ENCODE data around the gene RXRA.

RXRA gene

DNA sequence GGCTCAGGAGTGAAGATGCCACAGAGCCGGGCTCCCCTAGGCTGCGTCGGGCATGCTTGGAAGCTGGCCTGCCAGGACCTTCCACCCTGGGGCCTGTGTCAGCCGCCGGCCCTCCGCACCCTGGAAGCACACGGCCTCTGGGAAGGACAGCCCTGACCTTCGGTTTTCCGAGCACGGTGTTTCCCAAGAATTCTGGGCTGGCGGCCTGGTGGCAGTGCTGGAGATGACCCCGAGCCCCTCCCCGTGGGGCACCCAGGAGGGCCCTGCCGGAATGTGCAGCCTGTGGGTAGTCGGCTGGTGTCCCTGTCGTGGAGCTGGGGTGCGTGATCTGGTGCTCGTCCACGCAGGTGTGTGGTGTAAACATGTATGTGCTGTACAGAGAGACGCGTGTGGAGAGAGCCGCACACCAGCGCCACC lies 113.1 kb downstream of the RXRA start:
- Histone ChIP-seq H3K4me3 (ENCODE audit: low read length in 2 of 2) (no peak overlapping the region), H3K9ac (ENCODE audit: low read length in 2 of 2) (no peak overlapping the region), H3K27ac (ENCODE audit: low read length) (no peak overlapping the region), H3K27me3 (ENCODE audit: control insufficient read depth in 1 of 2, insufficient read depth in 2 of 2, low read length in 2 of 2) (peaks cover 2 to 12% of the 10 kb centered on the region in 2 donors), H3K36me3 (ENCODE audit: control insufficient read depth in 2 of 2, insufficient read depth in 2 of 2, low read length in 2 of 2) (peaks cover 5 to 7% of the 10 kb centered on the region in 2 donors), H3K4me1 (ENCODE audit: control insufficient read depth, insufficient read depth, low read length) (peaks cover 72% of the 10 kb centered on the region), H3K9me3 (ENCODE audit: control insufficient read depth in 2 of 2, low read length in 2 of 2) (no peaks in the 10 kb centered on the region)

DNA sequence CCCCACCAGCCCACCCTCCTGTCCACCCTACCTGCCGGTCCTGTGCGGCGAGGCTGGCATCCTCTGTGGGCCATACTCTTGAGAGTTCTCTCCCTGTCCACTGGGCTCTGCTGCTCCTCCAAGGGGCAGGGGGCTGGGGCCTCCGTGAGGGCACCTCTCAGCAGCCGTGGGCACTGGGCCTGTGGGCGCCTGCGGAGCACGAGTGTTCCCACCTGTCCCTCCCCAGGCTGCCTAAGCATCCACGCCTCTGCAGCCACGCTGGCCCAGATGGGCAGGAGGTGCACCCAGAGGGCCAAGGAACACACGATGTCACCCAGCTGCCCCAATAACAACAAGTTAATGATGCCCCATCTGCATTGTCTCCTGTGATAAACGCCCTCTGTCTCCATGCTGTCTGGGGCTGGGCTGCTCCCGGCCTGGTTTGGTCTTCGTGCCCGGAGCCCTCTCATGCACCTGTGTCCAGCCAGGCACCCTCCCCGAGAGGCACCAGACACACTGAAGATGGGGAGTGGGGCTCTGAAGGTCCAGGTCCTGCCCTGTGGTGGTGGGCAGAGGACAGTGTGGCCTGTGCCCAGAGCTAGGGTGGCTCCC lies 114.5 kb downstream of the RXRA start:
- H3K4me3 ChIP-seq (ENCODE audit: low read length in 2 of 2) = no peak overlapping the region
- no peak overlapping the region for H3K9ac ChIP-seq (ENCODE audit: low read length in 2 of 2)
- H3K36me3 ChIP-seq (ENCODE audit: control insufficient read depth in 2 of 2, insufficient read depth in 2 of 2, low read length in 2 of 2) = peaks cover 5% of the 10 kb centered on the region in 2 donors
- H3K27me3 ChIP-seq (ENCODE audit: control insufficient read depth in 1 of 2, insufficient read depth in 2 of 2, low read length in 2 of 2) = peaks cover 2 to 12% of the 10 kb centered on the region in 2 donors
- no peaks in the 10 kb centered on the region for H3K9me3 ChIP-seq (ENCODE audit: control insufficient read depth in 2 of 2, low read length in 2 of 2)
- no peak overlapping the region for H3K27ac ChIP-seq (ENCODE audit: low read length)
- H3K4me1 ChIP-seq (ENCODE audit: control insufficient read depth, insufficient read depth, low read length) = peaks cover 61% of the 10 kb centered on the region

DNA sequence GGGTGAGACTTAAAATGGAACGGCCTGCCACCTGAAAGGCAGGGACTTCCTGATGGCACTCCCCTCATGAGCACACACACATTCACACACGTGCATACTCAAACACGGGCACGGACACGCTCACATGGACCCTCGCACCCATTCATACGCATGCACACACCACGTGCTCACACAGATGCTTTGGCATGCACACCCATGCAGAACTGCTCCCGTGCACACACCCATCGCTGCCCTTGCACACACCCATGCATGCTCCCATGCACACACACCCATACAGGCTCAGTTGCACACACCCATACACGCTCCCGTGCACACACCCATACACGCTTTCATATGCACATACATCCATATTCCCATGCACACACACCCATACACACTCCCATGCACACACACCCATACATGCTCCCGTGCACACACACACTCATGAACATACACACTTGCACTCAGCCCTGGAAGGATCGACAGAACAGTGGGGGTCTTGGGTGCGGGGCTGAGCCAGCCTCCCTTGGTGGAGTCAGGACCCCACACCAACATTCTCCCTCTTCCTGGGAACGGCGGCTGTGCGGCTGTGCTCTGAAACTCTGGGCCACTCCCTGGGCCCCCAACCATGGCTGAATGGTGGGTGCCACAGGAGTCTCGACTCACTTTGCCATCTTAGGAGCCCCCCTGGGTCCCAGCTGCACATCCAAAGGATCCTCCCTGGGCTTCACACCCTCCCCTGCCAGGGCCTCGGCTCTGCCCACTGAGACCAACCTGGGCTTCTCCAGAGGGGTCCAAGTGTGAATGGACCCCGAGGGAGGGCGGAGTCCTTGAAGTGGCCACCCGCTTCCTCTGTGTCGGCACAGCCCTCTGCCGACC lies 115.2 kb downstream of the RXRA start:
- H3K4me1 ChIP-seq (ENCODE audit: control insufficient read depth, insufficient read depth, low read length) = peaks cover 54% of the 10 kb centered on the region
- H3K27me3 ChIP-seq (ENCODE audit: control insufficient read depth in 1 of 2, insufficient read depth in 2 of 2, low read length in 2 of 2) = peaks cover 2 to 12% of the 10 kb centered on the region in 2 donors
- no peaks in the 10 kb centered on the region for H3K9me3 ChIP-seq (ENCODE audit: control insufficient read depth in 2 of 2, low read length in 2 of 2)
- peaks cover 2 to 4% of the 10 kb centered on the region in 2 donors for H3K36me3 ChIP-seq (ENCODE audit: control insufficient read depth in 2 of 2, insufficient read depth in 2 of 2, low read length in 2 of 2)
- H3K27ac ChIP-seq (ENCODE audit: low read length) = no peak overlapping the region
- H3K4me3 ChIP-seq (ENCODE audit: low read length in 2 of 2) = no peak overlapping the region
- H3K9ac ChIP-seq (ENCODE audit: low read length in 2 of 2) = no peak overlapping the region

DNA sequence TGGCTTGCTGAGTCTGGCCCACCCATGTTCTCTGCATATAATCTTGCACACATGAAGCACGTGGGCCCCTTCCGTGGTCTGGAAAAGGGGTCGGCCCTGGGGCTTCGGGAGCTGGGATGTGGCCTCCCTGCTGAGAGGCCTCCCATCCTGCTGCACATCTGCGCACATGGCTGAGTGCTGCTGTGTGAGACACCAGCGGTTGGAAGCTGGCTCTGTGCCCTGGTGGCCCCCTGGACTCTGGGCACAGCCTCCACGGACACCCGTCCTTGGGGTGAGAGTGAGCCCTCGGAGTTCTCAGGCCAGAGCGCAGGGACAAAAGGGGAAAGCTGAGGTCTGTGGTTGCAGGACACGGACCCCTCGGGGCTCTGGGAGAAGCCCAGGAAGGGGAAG lies 115.8 kb downstream of the RXRA start:
- H3K9ac ChIP-seq (ENCODE audit: low read length in 2 of 2) = no peak overlapping the region
- H3K9me3 ChIP-seq (ENCODE audit: control insufficient read depth in 2 of 2, low read length in 2 of 2) = no peaks in the 10 kb centered on the region
- peaks cover 2 to 12% of the 10 kb centered on the region in 2 donors for H3K27me3 ChIP-seq (ENCODE audit: control insufficient read depth in 1 of 2, insufficient read depth in 2 of 2, low read length in 2 of 2)
- no peak overlapping the region for H3K27ac ChIP-seq (ENCODE audit: low read length)
- peaks cover 48% of the 10 kb centered on the region for H3K4me1 ChIP-seq (ENCODE audit: control insufficient read depth, insufficient read depth, low read length)
- no peaks in the 10 kb centered on the region for H3K36me3 ChIP-seq (ENCODE audit: control insufficient read depth in 2 of 2, insufficient read depth in 2 of 2, low read length in 2 of 2)
- H3K4me3 ChIP-seq (ENCODE audit: low read length in 2 of 2) = no peak overlapping the region

DNA sequence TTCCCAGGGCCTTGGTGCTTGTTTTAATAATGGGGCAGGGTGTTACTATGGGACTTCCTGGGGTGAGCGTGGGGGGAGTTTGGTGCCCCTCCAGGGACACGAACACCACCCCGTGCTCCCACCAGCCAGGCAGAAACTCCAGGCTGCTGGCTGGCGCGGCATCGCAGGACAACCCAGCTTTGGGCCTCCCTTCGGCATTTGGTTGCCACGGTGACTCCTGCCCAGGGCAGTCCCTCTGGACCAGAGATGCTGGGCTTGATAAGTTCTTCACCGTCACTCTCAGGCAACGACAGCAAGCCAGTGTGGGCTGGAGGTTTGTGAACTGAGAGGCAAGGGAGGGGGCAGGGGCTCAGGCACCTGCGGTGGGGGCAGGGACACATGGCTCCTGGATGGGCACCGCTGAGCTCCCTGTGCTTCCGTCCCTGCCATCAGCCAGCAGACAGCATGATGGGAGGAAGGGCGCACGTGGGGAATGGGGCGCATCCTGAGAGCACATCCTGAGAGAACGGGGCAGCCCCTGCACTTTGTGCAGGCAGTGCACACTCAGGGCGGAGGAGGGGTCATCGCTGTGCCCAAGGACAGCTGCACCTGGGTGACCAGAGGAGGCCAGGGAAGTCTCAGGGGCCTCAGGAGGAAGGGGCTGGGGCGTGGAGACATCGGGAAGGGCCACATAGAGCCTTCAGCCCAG lies 116.4 kb downstream of the RXRA start:
- H3K27ac ChIP-seq (ENCODE audit: low read length) = no peak overlapping the region
- no peak overlapping the region for H3K9ac ChIP-seq (ENCODE audit: low read length in 2 of 2)
- no peak overlapping the region for H3K4me3 ChIP-seq (ENCODE audit: low read length in 2 of 2)
- H3K9me3 ChIP-seq (ENCODE audit: control insufficient read depth in 2 of 2, low read length in 2 of 2) = no peaks in the 10 kb centered on the region
- peaks cover 4 to 12% of the 10 kb centered on the region in 2 donors for H3K27me3 ChIP-seq (ENCODE audit: control insufficient read depth in 1 of 2, insufficient read depth in 2 of 2, low read length in 2 of 2)
- no peaks in the 10 kb centered on the region for H3K36me3 ChIP-seq (ENCODE audit: control insufficient read depth in 2 of 2, insufficient read depth in 2 of 2, low read length in 2 of 2)
- H3K4me1 ChIP-seq (ENCODE audit: control insufficient read depth, insufficient read depth, low read length) = peaks cover 42% of the 10 kb centered on the region

DNA sequence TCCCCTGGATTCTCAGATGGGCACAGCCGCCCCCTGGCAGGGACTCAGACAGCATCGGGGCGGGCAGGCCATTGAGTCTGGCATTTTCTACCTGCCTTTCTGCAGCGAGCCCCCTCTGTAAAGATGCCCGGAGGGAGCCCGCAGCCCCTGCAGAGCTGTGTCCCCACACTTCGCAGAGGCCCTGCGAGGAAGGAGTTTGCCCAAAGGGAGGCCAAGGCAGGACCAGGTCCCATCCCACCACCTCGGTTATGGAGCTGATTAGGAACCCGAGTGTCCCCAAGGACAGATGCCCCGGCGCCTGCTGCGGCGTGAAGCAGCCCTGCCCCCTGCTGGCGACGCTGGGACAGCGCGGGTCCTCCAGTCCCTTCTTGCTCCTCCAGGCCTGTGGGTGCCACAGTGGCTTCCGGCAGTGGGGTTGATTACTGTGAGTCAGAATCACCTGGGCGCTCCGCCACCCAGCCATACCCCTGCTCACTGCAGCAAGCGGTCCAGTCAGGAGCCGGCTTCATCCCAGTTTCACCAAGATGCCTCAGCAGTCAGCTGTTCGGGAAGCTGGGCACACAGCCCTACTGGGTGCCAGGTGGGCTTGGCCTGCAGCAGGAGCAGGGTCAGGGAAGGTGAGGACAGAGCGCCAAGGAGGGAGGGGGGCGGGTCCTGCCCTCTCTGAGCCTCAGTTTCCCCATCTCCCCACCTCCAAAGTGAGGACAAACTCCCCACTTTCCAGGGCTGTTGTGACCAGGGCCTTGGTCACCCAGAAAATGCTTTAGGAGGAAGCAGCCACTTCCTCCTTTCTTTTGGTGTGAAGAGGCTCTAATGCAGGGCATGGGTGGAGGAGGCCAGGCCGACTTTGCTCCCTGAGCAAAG lies 117.2 kb downstream of the RXRA start:
- peaks cover 4 to 12% of the 10 kb centered on the region in 2 donors for H3K27me3 ChIP-seq (ENCODE audit: control insufficient read depth in 1 of 2, insufficient read depth in 2 of 2, low read length in 2 of 2)
- H3K4me3 ChIP-seq (ENCODE audit: low read length in 2 of 2) = no peak overlapping the region
- no peak overlapping the region for H3K9ac ChIP-seq (ENCODE audit: low read length in 2 of 2)
- no peaks in the 10 kb centered on the region for H3K36me3 ChIP-seq (ENCODE audit: control insufficient read depth in 2 of 2, insufficient read depth in 2 of 2, low read length in 2 of 2)
- H3K27ac ChIP-seq (ENCODE audit: low read length) = no peak overlapping the region
- H3K9me3 ChIP-seq (ENCODE audit: control insufficient read depth in 2 of 2, low read length in 2 of 2) = peaks cover 0 to under 1% of the 10 kb centered on the region in 2 donors
- H3K4me1 ChIP-seq (ENCODE audit: control insufficient read depth, insufficient read depth, low read length) = peaks cover 35% of the 10 kb centered on the region

DNA sequence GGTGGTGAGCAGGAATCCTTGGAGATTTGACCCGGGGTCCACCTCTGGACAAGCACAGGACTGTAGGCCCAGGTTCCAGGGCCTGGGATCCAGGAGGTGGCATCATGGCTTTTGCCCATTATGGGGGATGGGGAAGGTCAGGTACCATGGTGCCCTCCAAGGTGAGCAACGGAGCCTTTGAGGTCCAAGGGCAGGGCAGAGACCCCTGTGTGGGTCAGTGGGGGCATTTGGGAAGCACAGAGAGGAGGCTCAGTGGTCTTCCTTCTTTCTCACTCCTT lies 117.7 kb downstream of the RXRA start:
- no peak overlapping the region for H3K9ac ChIP-seq (ENCODE audit: low read length in 2 of 2)
- peaks cover 0 to 6% of the 10 kb centered on the region in 2 donors for H3K9me3 ChIP-seq (ENCODE audit: control insufficient read depth in 2 of 2, low read length in 2 of 2)
- H3K4me1 ChIP-seq (ENCODE audit: control insufficient read depth, insufficient read depth, low read length) = peaks cover 29% of the 10 kb centered on the region
- H3K36me3 ChIP-seq (ENCODE audit: control insufficient read depth in 2 of 2, insufficient read depth in 2 of 2, low read length in 2 of 2) = no peaks in the 10 kb centered on the region
- no peak overlapping the region for H3K27ac ChIP-seq (ENCODE audit: low read length)
- H3K4me3 ChIP-seq (ENCODE audit: low read length in 2 of 2) = no peak overlapping the region
- H3K27me3 ChIP-seq (ENCODE audit: control insufficient read depth in 1 of 2, insufficient read depth in 2 of 2, low read length in 2 of 2) = peaks cover 4 to 12% of the 10 kb centered on the region in 2 donors

DNA sequence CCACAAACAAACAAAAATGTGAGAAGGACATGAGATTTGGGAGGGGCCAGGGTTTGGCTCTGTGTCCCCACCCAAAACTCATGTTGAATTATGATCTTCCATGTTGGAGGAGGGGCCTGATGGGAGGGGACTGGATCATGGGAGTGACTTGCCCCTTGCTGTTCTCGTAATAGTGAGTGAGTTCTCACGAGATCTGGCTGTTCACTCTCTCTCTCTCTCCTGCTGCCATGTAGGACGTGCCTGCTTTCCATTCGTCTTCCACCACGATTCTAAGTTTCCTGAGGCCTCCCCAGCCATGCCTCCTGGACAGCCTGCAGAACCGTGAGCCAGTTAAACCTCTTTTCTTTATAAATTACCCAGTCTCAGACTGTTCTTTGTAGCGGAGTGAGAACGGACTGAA lies 118.7 kb downstream of the RXRA start:
- H3K4me3 ChIP-seq (ENCODE audit: low read length in 2 of 2) = no peak overlapping the region
- peaks cover 4 to 12% of the 10 kb centered on the region in 2 donors for H3K27me3 ChIP-seq (ENCODE audit: control insufficient read depth in 1 of 2, insufficient read depth in 2 of 2, low read length in 2 of 2)
- H3K27ac ChIP-seq (ENCODE audit: low read length) = no peak overlapping the region
- no peaks in the 10 kb centered on the region for H3K36me3 ChIP-seq (ENCODE audit: control insufficient read depth in 2 of 2, insufficient read depth in 2 of 2, low read length in 2 of 2)
- H3K9ac ChIP-seq (ENCODE audit: low read length in 2 of 2) = no peak overlapping the region
- peaks cover 36% of the 10 kb centered on the region for H3K4me1 ChIP-seq (ENCODE audit: control insufficient read depth, insufficient read depth, low read length)
- peaks cover 0 to 6% of the 10 kb centered on the region in 2 donors for H3K9me3 ChIP-seq (ENCODE audit: control insufficient read depth in 2 of 2, low read length in 2 of 2)

DNA sequence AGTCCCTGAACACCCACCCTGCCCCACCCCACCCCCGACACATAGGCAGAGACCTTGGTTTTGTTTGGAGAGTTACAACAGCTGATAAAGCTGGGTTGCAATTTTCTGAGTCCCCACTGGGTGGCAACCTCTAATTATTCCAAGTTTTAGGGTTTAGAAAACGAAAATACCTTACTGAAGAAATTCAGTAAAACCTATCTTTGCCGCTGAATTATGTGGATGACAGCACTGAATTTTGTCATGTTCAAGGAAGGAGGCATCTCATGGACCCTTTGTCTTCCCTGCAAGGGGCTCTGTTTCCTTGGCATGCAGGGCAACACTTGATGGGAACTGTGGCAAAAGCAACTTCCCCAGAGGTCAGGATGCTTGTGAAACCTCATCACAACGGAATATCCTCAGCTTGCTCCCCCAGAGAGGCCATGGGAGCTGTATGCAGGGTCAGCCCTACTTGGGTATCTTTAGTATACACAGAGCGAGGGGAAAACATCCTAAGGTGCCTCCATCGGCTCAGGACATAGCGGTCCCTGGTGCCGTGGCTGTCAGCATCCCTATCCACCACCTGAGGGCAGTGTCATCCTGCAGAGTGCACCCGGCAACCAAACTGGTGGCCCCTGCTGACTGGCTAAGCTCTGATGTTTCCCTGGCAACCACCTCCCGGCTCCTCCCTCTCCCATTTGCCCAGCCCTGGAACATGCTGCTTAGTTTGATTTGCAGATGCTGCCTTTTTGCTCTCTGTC lies 123.1 kb downstream of the RXRA start:
- Histone ChIP-seq H3K4me3 (ENCODE audit: low read length in 2 of 2) (no peak overlapping the region), H3K27me3 (ENCODE audit: control insufficient read depth in 1 of 2, insufficient read depth in 2 of 2, low read length in 2 of 2) (peaks cover 0 to 2% of the 10 kb centered on the region in 2 donors), H3K9ac (ENCODE audit: low read length in 2 of 2) (no peak overlapping the region), H3K27ac (ENCODE audit: low read length) (no peak overlapping the region), H3K36me3 (ENCODE audit: control insufficient read depth in 2 of 2, insufficient read depth in 2 of 2, low read length in 2 of 2) (no peaks in the 10 kb centered on the region), H3K9me3 (ENCODE audit: control insufficient read depth in 2 of 2, low read length in 2 of 2) (peaks cover 0 to 6% of the 10 kb centered on the region in 2 donors), H3K4me1 (ENCODE audit: control insufficient read depth, insufficient read depth, low read length) (peaks cover 7% of the 10 kb centered on the region)
